HG03066 (cell line): Measurements from ENCODE around the gene CAMK2N1.

ENCODE experiments used
- ATAC-seq: cut with Tn5 transposase; IDR thresholded peaks from one replicate; pipeline ENCODE4 v1.9.1; 2021; ENCODE audit warnings: low read depth; ENCODE audit not compliant: unreplicated experiment

CAMK2N1 gene

DNA sequence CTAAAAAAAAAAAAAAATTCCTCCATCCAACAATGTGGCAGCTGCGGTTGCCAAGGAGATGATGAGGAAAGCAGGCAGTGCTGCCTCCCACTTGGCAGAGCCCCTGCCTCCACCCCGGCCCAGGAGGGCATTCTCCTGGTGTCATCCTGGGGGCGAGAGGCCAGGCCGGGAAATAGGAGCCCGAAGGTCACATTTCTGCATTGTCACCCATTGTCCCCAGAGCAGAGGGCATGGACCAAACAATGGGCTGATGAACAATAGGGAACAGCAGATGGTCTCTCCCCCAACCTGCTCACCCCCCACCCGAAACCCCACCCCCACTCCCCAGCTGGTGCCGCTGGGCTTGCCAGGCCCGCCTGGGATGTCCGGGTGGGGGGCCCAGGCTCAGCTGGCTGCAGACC is 37.3 kb downstream of the CAMK2N1 start:
- no peak for ATAC-seq

DNA sequence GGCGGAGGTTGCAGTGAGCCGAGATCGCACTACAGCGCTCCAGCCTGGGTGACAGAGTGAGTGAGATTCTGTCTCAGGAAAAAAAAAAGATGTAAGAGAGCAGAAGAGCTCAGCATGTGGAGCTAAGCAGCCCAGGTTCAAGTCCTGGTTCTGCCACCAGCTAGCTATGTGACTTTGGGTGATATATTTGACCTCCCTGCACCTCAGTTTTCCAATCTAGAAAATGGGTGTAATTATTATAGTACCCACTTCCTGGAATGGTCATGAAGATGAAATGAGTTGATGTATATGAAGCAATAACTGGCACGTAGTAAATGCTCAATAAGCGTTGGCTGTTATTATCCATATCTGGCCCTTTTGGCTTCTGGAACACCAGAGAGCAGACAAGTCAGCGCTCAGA is 38.2 kb downstream of the CAMK2N1 start:
- ATAC-seq, result no peak

DNA sequence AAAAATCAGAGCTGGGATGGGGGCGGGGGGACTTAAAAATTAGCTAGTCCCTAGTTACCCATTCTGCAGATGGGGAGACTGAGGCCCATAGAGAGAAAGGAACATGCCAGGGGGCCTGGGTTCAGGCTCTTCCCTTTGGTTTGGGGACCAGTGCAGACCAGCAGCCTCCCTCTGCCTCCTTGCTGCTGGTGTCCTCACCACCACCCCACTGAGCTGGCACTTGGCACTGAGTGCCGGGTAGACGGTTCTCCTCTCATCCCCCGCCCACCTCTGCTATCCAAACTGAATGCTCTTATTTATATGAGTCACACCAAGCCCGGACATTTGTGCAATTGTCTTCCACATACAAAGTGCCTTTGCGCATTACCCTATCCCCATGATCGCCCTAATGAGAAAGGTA is 39.2 kb downstream of the CAMK2N1 start:
- ATAC-seq, result no peak

DNA sequence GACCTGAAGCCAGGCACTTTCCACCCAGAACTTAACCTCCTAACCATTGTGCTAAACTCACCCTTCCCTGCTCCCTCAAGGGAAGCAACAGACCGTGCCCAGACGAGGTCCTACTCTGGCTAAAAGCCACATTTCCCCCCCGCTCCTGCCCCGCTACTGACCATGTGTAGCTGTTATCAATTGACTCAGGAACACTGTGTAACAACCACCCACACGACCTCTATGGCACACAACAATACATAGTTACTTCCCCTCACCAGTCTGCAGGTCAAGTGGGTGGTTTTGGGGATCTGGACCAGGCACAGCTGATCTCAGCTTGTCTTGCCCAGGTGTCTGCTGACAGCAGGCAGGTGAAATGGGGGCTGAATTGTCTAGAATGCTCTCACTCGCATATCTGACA is 40.1 kb downstream of the CAMK2N1 start:
- no peak for ATAC-seq

DNA sequence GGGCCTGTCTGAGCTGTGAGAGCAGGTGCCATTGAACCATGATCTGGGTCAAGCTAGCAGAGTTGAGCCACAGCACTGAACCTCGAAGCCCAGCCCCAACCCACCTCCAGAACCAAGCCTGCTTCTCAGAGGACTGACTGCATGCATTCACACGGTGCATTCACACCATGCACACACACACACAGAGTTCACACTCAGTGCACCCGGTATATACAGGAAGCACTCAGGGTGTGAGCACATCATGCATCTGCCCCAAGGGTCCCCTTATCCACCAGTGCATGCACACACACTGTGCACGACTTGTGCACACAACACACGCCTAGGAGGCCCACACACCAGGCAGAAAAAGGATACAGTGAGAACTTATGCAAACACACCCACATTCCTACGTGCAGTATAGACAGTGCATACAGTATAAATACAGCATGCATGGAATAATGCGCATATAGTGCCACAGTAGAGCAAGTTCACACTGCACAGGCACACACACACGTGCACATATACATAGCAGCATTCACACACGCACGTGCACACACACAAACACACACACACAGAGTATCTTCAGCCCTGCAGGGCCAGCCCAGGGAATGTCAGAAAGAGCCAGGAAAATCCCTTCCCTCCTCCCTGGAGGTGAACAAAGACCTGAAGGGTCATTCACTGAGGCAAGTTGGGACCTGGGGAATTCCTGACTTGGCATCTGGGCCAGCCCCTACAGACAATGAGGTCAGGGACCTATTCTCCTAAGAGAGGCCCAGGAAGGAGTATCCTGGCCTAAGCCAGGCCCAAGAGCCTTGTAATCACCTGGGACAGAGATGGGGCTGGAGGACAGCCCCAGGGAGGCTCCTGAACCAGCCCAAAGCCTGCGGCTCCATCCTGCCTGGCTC is 42.1 kb downstream of the CAMK2N1 start:
- no peak for ATAC-seq

DNA sequence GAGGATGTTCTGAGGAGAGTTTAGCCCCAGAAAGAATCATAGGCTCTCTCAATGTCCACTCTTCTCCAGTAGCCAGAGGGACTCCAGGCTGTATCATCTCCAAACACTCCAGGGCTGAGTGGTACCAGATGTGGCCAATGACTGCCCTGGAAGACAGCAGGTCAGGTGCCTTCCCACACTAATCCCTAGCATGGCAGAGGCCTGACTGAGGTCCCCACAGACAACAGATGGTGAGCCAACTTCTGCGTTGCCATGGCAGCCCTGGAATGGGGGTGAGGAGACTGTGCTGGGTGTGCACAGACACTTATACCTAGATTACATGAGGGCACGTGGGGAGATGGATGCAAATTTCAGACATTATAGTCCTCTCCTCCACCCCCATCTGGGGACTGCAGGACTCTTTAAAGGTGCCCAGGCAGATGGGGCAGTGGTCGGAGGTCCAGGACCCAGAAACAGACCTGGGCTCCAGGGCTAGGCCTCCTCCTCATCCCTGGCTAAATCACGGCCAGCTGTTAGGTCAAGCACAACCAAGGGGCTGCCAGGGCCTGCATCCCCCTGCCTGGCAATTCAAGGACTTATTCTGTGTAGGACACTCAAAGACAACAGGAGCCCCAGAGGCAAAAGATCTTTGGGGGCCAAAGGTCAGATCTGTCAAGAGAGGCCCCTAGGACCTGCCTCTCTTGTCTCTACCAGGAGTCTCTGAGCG is 42.9 kb downstream of the CAMK2N1 start:
- ATAC-seq, result no peak

DNA sequence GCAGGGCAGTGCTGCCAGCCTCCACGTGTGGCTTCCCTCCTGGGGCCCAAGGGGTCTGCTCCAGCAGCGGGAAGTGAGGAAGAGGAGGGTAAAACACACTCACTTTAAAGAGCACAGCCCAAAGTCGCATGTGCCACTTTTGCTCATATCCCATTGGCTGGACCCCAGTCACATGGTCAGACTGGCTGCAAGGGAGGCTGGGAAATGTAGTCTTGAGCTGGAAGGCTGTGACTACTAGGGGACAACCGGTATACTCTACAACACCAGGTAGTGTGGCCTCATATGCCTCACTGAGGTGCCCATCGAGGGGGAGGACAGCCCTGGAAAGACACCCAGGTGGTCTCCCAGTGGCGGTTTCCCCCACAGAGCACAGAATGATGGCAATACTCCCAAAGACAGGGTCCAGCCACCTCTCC is 45.2 kb downstream of the CAMK2N1 start:
- ATAC-seq, result no peak

DNA sequence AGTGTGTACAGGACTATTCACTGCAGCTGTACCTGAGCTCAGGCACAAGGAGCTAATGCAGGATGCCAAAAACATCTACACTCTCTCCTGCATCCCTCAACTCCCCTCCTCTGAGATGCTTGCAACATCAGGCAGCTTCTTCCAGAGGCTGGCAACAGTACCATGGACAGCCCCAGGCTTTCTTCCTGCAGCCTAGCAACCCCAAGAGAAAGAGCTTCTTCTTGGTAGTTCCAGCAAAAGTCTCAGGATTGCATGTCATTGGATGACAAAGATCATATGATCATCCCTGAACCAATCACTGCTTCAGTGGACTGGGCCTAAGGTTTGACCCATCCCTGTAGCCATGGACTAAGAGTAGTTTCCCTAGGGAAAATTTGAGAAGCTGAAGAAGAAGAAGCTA is 46.7 kb downstream of the CAMK2N1 start:
- ATAC-seq, result no peak

DNA sequence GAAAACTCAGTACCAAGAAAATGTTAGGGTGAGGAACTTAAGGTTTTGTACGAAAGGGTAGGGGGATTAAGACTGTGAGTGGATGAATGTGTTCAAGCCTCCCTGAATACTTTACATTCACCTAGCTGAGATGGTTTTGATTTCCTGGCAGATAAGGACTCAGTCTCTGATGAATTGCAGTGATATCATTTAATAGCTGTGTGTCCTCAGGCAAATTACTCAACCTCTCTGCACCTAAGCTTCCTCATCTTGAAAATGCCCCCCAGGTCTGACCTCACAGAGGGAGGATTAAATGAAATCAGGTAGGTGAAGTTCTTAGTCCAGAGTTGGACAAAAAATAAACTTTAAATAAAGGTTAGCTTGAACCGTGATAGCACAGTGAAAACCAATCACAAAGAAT is 48.4 kb downstream of the CAMK2N1 start:
- ATAC-seq, result no peak

DNA sequence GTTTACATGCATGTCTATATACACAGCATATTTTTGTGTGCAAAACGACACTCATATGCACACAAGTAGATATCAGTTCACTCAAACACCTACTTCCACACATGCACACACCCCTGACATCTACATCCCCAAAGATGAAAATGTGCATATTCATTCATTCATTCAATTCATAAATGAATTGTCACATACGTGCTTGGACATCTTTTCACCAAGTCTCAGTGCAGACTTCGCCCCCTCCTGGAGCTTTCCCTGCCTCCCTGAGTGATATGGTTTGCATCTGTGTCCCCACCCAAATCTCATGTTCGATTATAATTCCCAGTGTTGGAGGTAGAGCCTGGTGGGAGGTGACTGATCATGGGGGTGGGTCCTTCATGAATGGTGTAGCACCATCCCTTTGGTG is 53.1 kb downstream of the CAMK2N1 start:
- no peak for ATAC-seq
